GM23248 (cell line): ENCODE measurements around the gene ABLIM2.

Source experiments
- EZH2 ChIP-seq: fragments of 200-600 bp; sonication (generic); IDR thresholded peaks from 2 replicates; pipeline ENCODE4 v1.6.1; 2018; ENCODE audit warnings: antibody characterized with exemption, mild to moderate bottlenecking; ENCODE audit not compliant: insufficient read depth, poor library complexity, severe bottlenecking
- EZH2phosphoT487 ChIP-seq: fragments of 200-600 bp; sonication (generic); IDR thresholded peaks from 2 replicates; pipeline ENCODE4 v1.6.1; 2018; ENCODE audit warnings: antibody characterized with exemption, moderate library complexity, mild to moderate bottlenecking, low read depth; ENCODE audit not compliant: insufficient read depth

- TF ChIP-seq EZH2phosphoT487 = no peak
- no peak for TF ChIP-seq EZH2
Observed at GRCh38 chr4:7924570-7924969, 234.0 kb downstream of the ABLIM2 start.
